ENCODE measurements around the gene GRIP1. TPM values are rescaled to one million over a fixed set of nuclear protein-coding genes. Genes with fewer than 3 reads are reported as not detected.

GRIP1 gene, protein sequence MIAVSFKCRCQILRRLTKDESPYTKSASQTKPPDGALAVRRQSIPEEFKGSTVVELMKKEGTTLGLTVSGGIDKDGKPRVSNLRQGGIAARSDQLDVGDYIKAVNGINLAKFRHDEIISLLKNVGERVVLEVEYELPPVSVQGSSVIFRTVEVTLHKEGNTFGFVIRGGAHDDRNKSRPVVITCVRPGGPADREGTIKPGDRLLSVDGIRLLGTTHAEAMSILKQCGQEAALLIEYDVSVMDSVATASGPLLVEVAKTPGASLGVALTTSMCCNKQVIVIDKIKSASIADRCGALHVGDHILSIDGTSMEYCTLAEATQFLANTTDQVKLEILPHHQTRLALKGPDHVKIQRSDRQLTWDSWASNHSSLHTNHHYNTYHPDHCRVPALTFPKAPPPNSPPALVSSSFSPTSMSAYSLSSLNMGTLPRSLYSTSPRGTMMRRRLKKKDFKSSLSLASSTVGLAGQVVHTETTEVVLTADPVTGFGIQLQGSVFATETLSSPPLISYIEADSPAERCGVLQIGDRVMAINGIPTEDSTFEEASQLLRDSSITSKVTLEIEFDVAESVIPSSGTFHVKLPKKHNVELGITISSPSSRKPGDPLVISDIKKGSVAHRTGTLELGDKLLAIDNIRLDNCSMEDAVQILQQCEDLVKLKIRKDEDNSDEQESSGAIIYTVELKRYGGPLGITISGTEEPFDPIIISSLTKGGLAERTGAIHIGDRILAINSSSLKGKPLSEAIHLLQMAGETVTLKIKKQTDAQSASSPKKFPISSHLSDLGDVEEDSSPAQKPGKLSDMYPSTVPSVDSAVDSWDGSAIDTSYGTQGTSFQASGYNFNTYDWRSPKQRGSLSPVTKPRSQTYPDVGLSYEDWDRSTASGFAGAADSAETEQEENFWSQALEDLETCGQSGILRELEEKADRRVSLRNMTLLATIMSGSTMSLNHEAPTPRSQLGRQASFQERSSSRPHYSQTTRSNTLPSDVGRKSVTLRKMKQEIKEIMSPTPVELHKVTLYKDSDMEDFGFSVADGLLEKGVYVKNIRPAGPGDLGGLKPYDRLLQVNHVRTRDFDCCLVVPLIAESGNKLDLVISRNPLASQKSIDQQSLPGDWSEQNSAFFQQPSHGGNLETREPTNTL
- 73.8 and 131 TPM in 2 replicates for total RNA-seq (2014; rRNA removed; shearing (Covaris generic))

DNA sequence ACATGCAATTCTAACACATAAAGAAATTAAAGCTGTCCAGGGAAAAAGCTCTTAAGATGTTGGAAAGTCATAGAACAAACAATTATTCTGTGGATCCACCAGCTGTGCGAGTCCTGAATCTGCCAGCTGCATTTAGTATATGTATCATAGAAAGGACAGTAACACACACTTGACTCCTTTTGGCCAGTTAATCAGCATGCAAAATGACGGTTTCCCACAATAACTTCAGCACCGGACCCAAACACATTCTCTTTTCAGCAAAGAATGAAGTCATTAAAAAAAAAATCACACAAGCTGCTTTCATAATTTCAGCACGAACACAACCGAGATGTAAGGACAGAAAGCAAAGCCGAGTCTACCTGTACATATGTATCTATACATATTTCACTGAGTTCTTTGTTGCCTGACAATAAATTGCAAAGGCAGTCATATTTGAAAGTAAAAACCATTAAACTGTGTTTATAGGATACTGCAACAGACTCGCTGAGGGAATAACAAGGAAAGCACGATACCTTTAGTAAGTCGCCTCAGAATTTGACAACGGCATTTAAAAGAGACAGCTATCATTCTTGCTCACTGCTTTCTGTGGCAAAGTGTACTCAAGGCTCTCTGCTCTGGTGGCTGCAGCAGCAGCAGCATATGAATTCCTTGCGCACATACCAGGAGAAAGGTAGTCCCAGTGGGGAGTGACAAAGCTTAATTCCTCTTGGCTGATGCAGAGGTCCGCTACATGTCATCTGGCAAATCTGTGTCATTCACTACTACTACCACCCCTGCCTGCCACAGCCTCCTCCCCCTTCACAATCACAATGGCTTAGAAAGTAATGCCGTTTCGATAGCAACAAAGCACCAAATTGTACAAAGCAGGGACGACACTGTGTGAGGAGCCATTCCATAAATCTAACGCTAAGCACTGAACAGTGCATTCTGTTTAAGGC lies at the start of gene GRIP1:
GRIP1 (minus strand) TSS at position 739 of the 938 bp plus-strand sequence; CDS start at position 567, 172 bp downstream.
- Histone ChIP-seq H3K27me3 (ENCODE audit: control insufficient read depth, insufficient read depth, low read length) (no peaks in the 10 kb centered on the region), H3K36me3 (replicated peaks; ENCODE audit: control insufficient read depth, insufficient read depth, low read length) (no peaks in the 10 kb centered on the region), H3K4me3 (ENCODE audit: insufficient read depth, low read depth, low read length) (no peak within 1 kb of the TSS)
- DNase-seq = no peak

- no peak for DNase-seq
- Histone ChIP-seq H3K4me3 (ENCODE audit: insufficient read depth, low read depth, low read length) (no peak overlapping the region), H3K36me3 (replicated peaks; ENCODE audit: control insufficient read depth, insufficient read depth, low read length) (no peaks in the 10 kb centered on the region), H3K27me3 (ENCODE audit: control insufficient read depth, insufficient read depth, low read length) (no peaks in the 10 kb centered on the region)
Observed at GRCh38 chr12:66726556-66726955, 47.7 kb upstream of the GRIP1 start.

- no peak overlapping the region for H3K4me3 ChIP-seq (ENCODE audit: insufficient read depth, low read depth, low read length)
- no peaks in the 10 kb centered on the region for H3K27me3 ChIP-seq (ENCODE audit: control insufficient read depth, insufficient read depth, low read length)
- no peaks in the 10 kb centered on the region for H3K36me3 ChIP-seq (replicated peaks; ENCODE audit: control insufficient read depth, insufficient read depth, low read length)
- no peak for DNase-seq
Observed at GRCh38 chr12:66725031-66725430, 46.2 kb upstream of the GRIP1 start.

DNA sequence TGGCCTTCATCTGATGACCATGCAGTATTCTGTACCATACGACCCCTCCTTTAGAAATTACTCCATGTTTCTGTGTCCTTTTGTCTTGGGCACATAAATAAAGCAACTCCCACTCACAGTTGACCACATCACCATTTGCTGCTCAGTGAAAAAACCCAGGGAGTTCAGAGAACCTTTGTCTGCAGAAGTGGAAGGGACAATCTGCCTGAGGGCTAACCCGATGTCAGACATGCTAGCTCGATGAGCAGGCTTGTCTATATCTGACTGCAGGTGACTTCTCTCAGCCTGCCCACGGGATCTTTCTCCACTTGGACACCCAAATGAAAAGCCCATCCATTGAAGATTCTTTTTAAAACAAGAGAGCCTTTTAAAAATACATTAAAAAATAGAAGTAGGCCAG lies 45.7 kb upstream of the GRIP1 start:
- no peaks in the 10 kb centered on the region for H3K36me3 ChIP-seq (replicated peaks; ENCODE audit: control insufficient read depth, insufficient read depth, low read length)
- no peak overlapping the region for H3K4me3 ChIP-seq (ENCODE audit: insufficient read depth, low read depth, low read length)
- no peaks in the 10 kb centered on the region for H3K27me3 ChIP-seq (ENCODE audit: control insufficient read depth, insufficient read depth, low read length)
- DNase-seq = no peak

- Histone ChIP-seq H3K4me3 (ENCODE audit: insufficient read depth, low read depth, low read length) (no peak overlapping the region), H3K36me3 (replicated peaks; ENCODE audit: control insufficient read depth, insufficient read depth, low read length) (no peaks in the 10 kb centered on the region), H3K27me3 (ENCODE audit: control insufficient read depth, insufficient read depth, low read length) (no peaks in the 10 kb centered on the region)
- DNase-seq = no peak
Observed at GRCh38 chr12:66724026-66724425, 45.1 kb upstream of the GRIP1 start.

- Histone ChIP-seq H3K36me3 (replicated peaks; ENCODE audit: control insufficient read depth, insufficient read depth, low read length) (no peaks in the 10 kb centered on the region), H3K27me3 (ENCODE audit: control insufficient read depth, insufficient read depth, low read length) (no peaks in the 10 kb centered on the region), H3K4me3 (ENCODE audit: insufficient read depth, low read depth, low read length) (no peak overlapping the region)
- DNase-seq = no peak
Observed at GRCh38 chr12:66719862-66720261, 41.0 kb upstream of the GRIP1 start.

- Histone ChIP-seq H3K27me3 (ENCODE audit: control insufficient read depth, insufficient read depth, low read length) (no peaks in the 10 kb centered on the region), H3K4me3 (ENCODE audit: insufficient read depth, low read depth, low read length) (no peak overlapping the region), H3K36me3 (replicated peaks; ENCODE audit: control insufficient read depth, insufficient read depth, low read length) (no peaks in the 10 kb centered on the region)
- no peak for DNase-seq
Observed at GRCh38 chr12:66717036-66717673, 38.3 kb upstream of the GRIP1 start.

DNA sequence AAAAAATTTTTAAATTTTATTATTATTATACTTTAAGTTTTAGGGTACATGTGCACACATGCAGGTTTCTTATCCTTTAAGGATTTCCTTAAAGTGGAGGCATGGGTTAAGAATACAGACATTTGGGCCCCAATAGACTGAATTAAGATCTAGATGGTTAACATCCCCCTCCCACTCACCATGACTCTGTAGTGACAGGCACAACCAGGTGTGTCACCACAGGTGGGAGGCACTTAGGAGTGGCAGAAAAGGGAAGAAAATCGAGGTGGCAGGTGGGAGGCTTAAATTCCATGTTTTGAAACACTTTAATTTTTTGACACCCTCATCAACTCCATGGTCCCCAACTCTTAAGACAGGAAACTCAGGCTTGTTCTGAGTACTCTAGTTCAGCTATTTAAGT lies 37.6 kb upstream of the GRIP1 start:
- no peak overlapping the region for H3K4me3 ChIP-seq (ENCODE audit: insufficient read depth, low read depth, low read length)
- H3K36me3 ChIP-seq (replicated peaks; ENCODE audit: control insufficient read depth, insufficient read depth, low read length) = no peaks in the 10 kb centered on the region
- no peak for DNase-seq
- no peaks in the 10 kb centered on the region for H3K27me3 ChIP-seq (ENCODE audit: control insufficient read depth, insufficient read depth, low read length)

DNA sequence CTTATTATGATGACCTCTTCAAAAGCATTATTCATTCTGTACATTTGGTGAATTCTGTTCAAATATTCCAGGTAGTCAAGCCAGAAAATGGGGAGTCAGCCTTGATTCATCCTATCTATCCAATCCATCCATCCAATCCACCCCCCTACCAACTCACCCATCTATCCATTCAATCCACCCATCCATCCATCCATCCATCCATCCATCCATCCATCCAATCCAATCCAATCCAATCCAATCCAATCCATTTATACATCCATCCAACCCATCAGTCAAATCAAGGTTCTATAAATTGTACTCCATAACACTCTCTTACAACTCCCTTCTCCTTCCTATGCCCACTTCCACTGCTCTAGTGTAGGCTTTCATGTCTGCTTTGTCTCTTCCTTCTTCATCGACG lies 35.8 kb upstream of the GRIP1 start:
- DNase-seq = no peak
- Histone ChIP-seq H3K4me3 (ENCODE audit: insufficient read depth, low read depth, low read length) (no peak overlapping the region), H3K27me3 (ENCODE audit: control insufficient read depth, insufficient read depth, low read length) (no peaks in the 10 kb centered on the region), H3K36me3 (replicated peaks; ENCODE audit: control insufficient read depth, insufficient read depth, low read length) (no peaks in the 10 kb centered on the region)

DNA sequence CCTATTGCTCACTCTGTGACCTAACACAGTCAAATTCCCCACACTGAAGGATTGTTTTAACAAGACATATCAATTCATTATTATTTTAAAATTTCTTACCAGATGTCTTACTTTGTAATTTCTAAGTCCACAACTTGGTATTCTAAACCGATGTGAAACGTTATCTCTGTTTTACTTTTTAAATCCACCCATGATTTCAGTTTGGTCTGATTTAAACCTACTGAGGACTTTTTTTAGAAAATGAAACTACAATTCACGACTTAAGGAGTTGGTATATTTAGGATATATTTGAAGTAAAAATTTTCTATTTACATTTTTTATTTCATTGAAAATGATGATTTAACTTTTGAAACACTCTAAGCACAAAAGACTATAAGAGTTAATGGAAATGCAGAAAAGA lies 35.1 kb upstream of the GRIP1 start:
- no peaks in the 10 kb centered on the region for H3K27me3 ChIP-seq (ENCODE audit: control insufficient read depth, insufficient read depth, low read length)
- H3K4me3 ChIP-seq (ENCODE audit: insufficient read depth, low read depth, low read length) = no peak overlapping the region
- H3K36me3 ChIP-seq (replicated peaks; ENCODE audit: control insufficient read depth, insufficient read depth, low read length) = no peaks in the 10 kb centered on the region
- no peak for DNase-seq

- DNase-seq = no peak
- no peaks in the 10 kb centered on the region for H3K36me3 ChIP-seq (replicated peaks; ENCODE audit: control insufficient read depth, insufficient read depth, low read length)
- no peak overlapping the region for H3K4me3 ChIP-seq (ENCODE audit: insufficient read depth, low read depth, low read length)
- no peaks in the 10 kb centered on the region for H3K27me3 ChIP-seq (ENCODE audit: control insufficient read depth, insufficient read depth, low read length)
Observed at GRCh38 chr12:66709893-66710292, 31.0 kb upstream of the GRIP1 start.

DNA sequence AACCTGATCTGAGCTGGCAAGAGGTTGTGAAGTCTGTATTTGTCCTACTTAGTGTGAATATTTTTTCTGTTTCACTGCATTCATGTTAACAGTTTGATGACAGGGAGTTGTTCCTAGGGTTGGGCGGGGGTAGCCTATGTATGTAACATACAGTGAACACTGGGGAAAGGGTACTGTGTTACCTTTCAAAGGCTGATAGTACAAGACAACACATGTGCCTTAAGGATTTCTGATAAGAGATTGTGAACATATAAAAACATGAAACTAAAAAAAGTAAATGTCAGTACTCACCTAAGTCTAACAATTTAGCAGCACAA lies 30.5 kb upstream of the GRIP1 start:
- no peak overlapping the region for H3K4me3 ChIP-seq (ENCODE audit: insufficient read depth, low read depth, low read length)
- DNase-seq = no peak
- no peaks in the 10 kb centered on the region for H3K27me3 ChIP-seq (ENCODE audit: control insufficient read depth, insufficient read depth, low read length)
- H3K36me3 ChIP-seq (replicated peaks; ENCODE audit: control insufficient read depth, insufficient read depth, low read length) = no peaks in the 10 kb centered on the region

DNA sequence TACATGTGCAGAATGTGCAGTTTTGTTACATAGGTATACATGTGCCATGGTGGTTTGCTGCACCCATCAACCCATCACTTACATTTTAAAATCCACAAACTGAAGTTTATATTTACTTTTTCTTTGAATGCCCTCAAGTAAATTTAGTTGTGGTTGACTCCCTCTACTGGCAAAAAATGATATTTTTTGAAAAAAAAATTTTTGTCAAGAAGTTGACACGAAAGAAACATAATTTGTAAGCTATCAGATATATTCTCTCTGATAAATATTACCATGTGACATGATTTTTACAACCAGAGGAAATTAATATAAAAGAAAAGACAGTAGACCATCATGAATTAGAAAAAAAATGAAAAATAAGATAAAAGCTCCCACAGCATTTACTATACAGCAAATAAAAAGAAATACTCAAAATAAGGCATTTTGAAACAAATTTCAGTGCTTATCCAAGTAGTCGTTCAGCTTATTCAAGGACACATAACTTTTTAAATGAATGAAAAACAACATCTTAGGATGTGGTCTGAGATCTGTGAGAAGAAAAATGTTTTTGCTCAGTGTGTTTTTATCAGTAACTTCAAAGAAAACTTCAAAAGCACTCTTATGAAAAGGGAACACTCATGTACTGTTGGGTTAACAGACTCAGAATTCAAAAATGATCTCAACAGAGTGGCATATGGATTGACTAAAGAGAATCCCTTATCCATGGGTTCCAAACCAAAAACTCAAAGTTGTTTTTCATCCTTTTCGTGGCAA lies 30.0 kb upstream of the GRIP1 start:
- Histone ChIP-seq H3K36me3 (replicated peaks; ENCODE audit: control insufficient read depth, insufficient read depth, low read length) (no peaks in the 10 kb centered on the region), H3K27me3 (ENCODE audit: control insufficient read depth, insufficient read depth, low read length) (no peaks in the 10 kb centered on the region), H3K4me3 (ENCODE audit: insufficient read depth, low read depth, low read length) (no peak overlapping the region)
- DNase-seq = no peak

Data from H7 (cell line).